GM10847 (cell line): ENCODE measurements around the gene PCF11.

Experiments
- POLR2A ChIP-seq: IDR thresholded peaks from 2 replicates; pipeline ENCODE4 v1.6.1; 2011; ENCODE audit not compliant: insufficient read length; ENCODE audit errors: extremely low read depth

Gene PCF11

GRCh38 chr11:83206221-83206620 is 49.3 kb downstream of the PCF11 start:
- no peak for TF ChIP-seq POLR2A

- no peak for TF ChIP-seq POLR2A
These were observed 62.2 kb downstream of the PCF11 start for GRCh38 chr11:83219095-83219494.

- TF ChIP-seq POLR2A: no peak
These were observed 63.3 kb downstream of the PCF11 start for GRCh38 chr11:83220260-83220659.

- TF ChIP-seq POLR2A: no peak
These were observed 64.8 kb downstream of the PCF11 start for GRCh38 chr11:83221694-83222093.

- no peak for TF ChIP-seq POLR2A
These were observed 65.6 kb downstream of the PCF11 start for GRCh38 chr11:83222499-83222898.

- no peak for TF ChIP-seq POLR2A
These were observed 66.5 kb downstream of the PCF11 start for GRCh38 chr11:83223457-83223856.

GRCh38 chr11:83235825-83236224 is 78.9 kb downstream of the PCF11 start:
- no peak for TF ChIP-seq POLR2A
